ENCODE data around the gene NDRG3. TPM values are rescaled to one million over a fixed set of nuclear protein-coding genes. Genes with fewer than 3 reads are reported as not detected.

The NDRG3 gene
- total and polyA plus RNA-seq, 2 of the 8 experiments (the other 6 are each of a cell fraction or from before 2014, with no cell fraction given), result 25.7 to 32.3 TPM

- Histone ChIP-seq H3K79me2 (ENCODE audit: control insufficient read depth in 1 of 2, insufficient read depth in 2 of 2, low read length in 2 of 2) (no peaks in the 10 kb centered on the region), H3K9ac (replicated peaks in 1 of 4; ENCODE audit: extremely low read depth in 1 of 4, low read depth in 3 of 4, low read length in 3 of 4) (no peak overlapping the region), H3K36me3 (ENCODE audit: control insufficient read depth in 2 of 4, insufficient read depth in 4 of 4, low read length in 3 of 4) (no peaks in the 10 kb centered on the region), H2AK5ac (ENCODE audit: low read depth, low read length) (no peak overlapping the region), H4K20me1 (replicated peaks in 1 of 2; ENCODE audit: control insufficient read depth in 1 of 2, insufficient read depth in 2 of 2, low read length in 2 of 2) (no peaks in the 10 kb centered on the region), H2BK120ac (replicated peaks; ENCODE audit: low read depth, low read length) (no peak overlapping the region), H3K4me3 (ENCODE audit: extremely low read depth in 1 of 4, insufficient read depth in 2 of 4, low read depth in 3 of 4, low read length in 4 of 4) (no peak overlapping the region), H3K9me3 (ENCODE audit: insufficient read depth in 2 of 2, low read depth in 1 of 2, low read length in 1 of 2) (no peaks in the 10 kb centered on the region), H3K27me3 (replicated peaks in 1 of 4; ENCODE audit: control insufficient read depth in 3 of 4, extremely low read depth in 1 of 4, insufficient read depth in 3 of 4, low read length in 3 of 4) (no peaks in the 10 kb centered on the region), H3K79me1 (ENCODE audit: low read depth, low read length) (no peaks in the 10 kb centered on the region), H3K4ac (replicated peaks; ENCODE audit: insufficient read length, low read depth, low read length) (peak overlapping the region; percentile 14), H3K14ac (ENCODE audit: insufficient read length) (no peak overlapping the region), H3K23me2 (ENCODE audit: low read depth, low read length) (no peaks in the 10 kb centered on the region), H4K8ac (ENCODE audit: extremely low read depth, insufficient read depth, low read length) (peak overlapping the region; percentile 7; the same call in 1 of the 2 replicates), H3K23ac (ENCODE audit: insufficient read length) (no peak overlapping the region), H4K5ac (ENCODE audit: insufficient read length, low read depth, low read length) (no peak overlapping the region), H2BK15ac (ENCODE audit: low read length) (no peak overlapping the region), H2BK20ac (ENCODE audit: low read length) (no peak overlapping the region), H2BK5ac (ENCODE audit: low read depth, low read length) (no peak overlapping the region), H4K91ac (replicated peaks; ENCODE audit: insufficient read length, low read length) (no peak overlapping the region), H3K18ac (ENCODE audit: extremely low read depth, low read length) (no peak overlapping the region), H2BK12ac (ENCODE audit: low read depth, low read length) (no peak overlapping the region), H3K4me2 (ENCODE audit: insufficient read depth in 1 of 2, low read depth in 2 of 2, low read length in 2 of 2) (no peak overlapping the region), H3K27ac (ENCODE audit: low read depth, low read length) (no peak overlapping the region), H2AFZ (ENCODE audit: low read length) (no peak overlapping the region), H3K56ac (replicated peaks; ENCODE audit: insufficient read length, low read depth, low read length) (no peak overlapping the region), H3K4me1 (replicated peaks in 1 of 4; ENCODE audit: control insufficient read depth in 3 of 4, insufficient read depth in 4 of 4, low read length in 3 of 4) (peaks cover 1 to 13% (median 6%) of the 10 kb centered on the region in 4 experiments; a peak in 4 of 7 replicates)
- CTCF ChIA-PET (ENCODE audit: partially characterized antibody), result interaction anchor here (0.9 to 4.1 kb wide), 10 partner anchors 9 to 129 kb away, joined by 3 to 27 read pairs (median 4); partner anchors contain the start of gene DSN1
- POLR2A ChIA-PET (ENCODE audit: partially characterized antibody), result interaction anchor here (1.1 to 1.6 kb wide), 2 partner anchors 28 to 59 kb away, joined by 4 read pairs; no protein-coding TSS in a partner anchor
- FAIRE-seq, result no peak
- DNase-seq (ENCODE audit: low read depth in 1 of 2, low spot score in 2 of 2), result no peak
- WGBS, 2 experiments (ENCODE audit: extremely low coverage in 1 of 2, insufficient coverage in 1 of 2, insufficient read length in 1 of 2, insufficient replicate concordance in 2 of 2, low coverage in 1 of 2, low lambda C conversion rate in 2 of 2, missing lambda C conversion rate in 1 of 2), result 91% methylated on average over 7 of the region's 7 CpGs; no CpG with 5 or more reads in 1 of the 2 experiments
- TF ChIP-seq NANOG (IDR thresholded peaks at IDR 0.05; ENCODE audit: insufficient read depth, low read depth, low read length, poor library complexity, severe bottlenecking) (no peak), RFX5 (IDR thresholded peaks at IDR 0.05; ENCODE audit: borderline replicate concordance, low read depth, low read length) (no peak), SAP30 (IDR thresholded peaks at IDR 0.05; ENCODE audit: insufficient read depth, insufficient replicate concordance, low read length) (no peak), TCF12 (IDR thresholded peaks at IDR 0.05; ENCODE audit: low read depth, low read length) (no peak), GABPA (IDR thresholded peaks at IDR 0.05; ENCODE audit: borderline replicate concordance, insufficient read depth, low read length) (no peak), HDAC2 (IDR thresholded peaks at IDR 0.05; ENCODE audit: borderline replicate concordance in 1 of 2, low read depth in 2 of 2, low read length in 2 of 2) (no peak), EZH2 (IDR thresholded peaks at IDR 0.05; ENCODE audit: low read depth, low read length, severe bottlenecking) (no peak), KDM5A (IDR thresholded peaks at IDR 0.05; ENCODE audit: low read length) (no peak), SP1 (IDR thresholded peaks at IDR 0.05; ENCODE audit: low read depth, low read length) (no peak), NRF1 (IDR thresholded peaks at IDR 0.05; ENCODE audit: low read depth, low read length) (no peak), SIX5 (IDR thresholded peaks at IDR 0.05; ENCODE audit: low read depth, low read length) (no peak), CREB1 (IDR thresholded peaks at IDR 0.05) (no peak), TEAD4 (IDR thresholded peaks at IDR 0.05; ENCODE audit: low read depth, low read length) (no peak), KDM1A (IDR thresholded peaks at IDR 0.05; ENCODE audit: borderline replicate concordance, low read length) (no peak)
Measured at GRCh38 chr20:36645353-36645752, 100.5 kb downstream of the NDRG3 start.

All from H1 (cell line).